Measurements from ENCODE around the gene CLCN6.

- TF ChIP-seq CTCF (IDR thresholded peaks at IDR 0.05 in 2 of 3, conservative IDR thresholded peaks at IDR 0.05 in 1 of 3; ENCODE audit: borderline replicate concordance in 1 of 3, insufficient read depth in 1 of 3, low read depth in 2 of 3, low read length in 2 of 3) (no peak), ATF3 (IDR thresholded peaks at IDR 0.05) (no peak), RAD21 (IDR thresholded peaks at IDR 0.05; ENCODE audit: low read depth) (no peak), ZNF274 (IDR thresholded peaks at IDR 0.05; ENCODE audit: low read depth, low read length) (no peak), SIN3A (IDR thresholded peaks at IDR 0.05; ENCODE audit: low read depth) (no peak), EZH2phosphoT487 (IDR thresholded peaks at IDR 0.05; ENCODE audit: borderline replicate concordance) (no peak)
These were observed 45.2 kb downstream of the CLCN6 start for GRCh38 chr1:11851180-11851579.

Measured in HCT116 (cell line).